SIG-M5 (cell line): ENCODE measurements around the gene GIPC1.
A peak's percentile ranks its signal among the peaks of the same experiment; 100 is the strongest.
"Not testable (repeated sequence)": the region's sequence is repeated elsewhere in the genome, so short reads cannot be mapped to it uniquely, and the experiment has no call there.

ENCODE experiments used
- DNase-seq: peaks from one replicate; lab custom pipeline; 2025; lab: John Stamatoyannopoulos, UW

GIPC1 gene, protein sequence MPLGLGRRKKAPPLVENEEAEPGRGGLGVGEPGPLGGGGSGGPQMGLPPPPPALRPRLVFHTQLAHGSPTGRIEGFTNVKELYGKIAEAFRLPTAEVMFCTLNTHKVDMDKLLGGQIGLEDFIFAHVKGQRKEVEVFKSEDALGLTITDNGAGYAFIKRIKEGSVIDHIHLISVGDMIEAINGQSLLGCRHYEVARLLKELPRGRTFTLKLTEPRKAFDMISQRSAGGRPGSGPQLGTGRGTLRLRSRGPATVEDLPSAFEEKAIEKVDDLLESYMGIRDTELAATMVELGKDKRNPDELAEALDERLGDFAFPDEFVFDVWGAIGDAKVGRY

DNA sequence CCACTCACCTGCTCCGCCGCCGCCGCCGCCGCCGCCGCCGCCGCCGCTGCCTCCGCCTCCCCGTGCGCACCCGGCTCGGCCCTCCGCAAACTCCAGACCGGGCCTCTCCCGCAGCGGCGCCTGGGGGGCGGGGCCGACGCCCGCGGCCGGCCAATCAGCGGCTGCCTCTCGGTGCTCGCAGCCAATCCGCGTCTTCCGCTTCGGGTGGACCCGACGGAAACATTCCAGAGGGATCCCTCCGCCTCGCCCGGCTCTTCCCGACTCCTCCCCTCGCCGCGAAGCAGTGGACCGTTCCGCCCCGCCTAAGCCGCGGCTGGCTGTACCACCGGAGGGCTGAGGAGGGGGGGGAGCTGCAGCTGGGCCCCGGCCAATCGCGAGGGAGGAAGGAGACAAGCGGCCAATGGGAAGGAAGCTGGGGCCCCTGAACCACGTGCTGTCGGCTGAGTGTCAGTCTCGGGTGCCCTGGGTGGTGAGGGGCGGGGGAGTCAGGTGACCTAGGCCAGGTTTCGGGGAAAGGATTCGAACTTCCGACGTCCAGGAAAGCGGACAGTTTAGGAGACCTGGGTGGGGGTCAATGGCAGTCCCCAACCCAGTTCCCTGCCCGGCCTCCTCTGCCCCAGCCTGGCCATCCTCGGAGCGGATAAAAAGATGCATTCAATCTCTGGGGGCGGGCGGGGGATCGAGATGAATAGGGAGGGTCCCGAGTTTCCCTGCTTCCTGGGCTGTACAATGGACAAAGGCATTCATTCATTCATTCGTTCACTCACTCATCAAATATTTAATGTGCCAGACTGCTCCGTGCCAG, at the start of gene GIPC1:
Gene GIPC1 (minus strand): TSS at position 99 of the 805 bp plus-strand sequence. CDS start 13,151 bp downstream, outside the sequence.
- no peak for DNase-seq

DNA sequence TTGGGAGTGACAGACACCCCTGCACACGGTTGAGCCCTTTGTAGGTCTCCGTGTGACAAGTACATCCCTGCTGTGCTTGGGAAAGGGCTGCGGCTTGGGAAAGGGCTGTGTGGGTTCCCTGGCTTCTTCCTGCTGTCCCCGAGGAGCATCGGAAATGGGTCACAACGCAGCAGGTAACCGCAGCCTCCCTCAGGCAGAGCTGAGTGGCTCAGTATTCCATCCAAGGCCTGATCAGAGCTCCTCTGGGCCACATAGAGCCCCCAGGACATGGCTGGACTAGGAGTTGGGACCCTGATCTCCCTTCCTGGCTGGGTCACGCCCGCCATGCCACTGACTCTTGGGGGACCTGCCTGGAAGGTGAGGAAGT, 49.8 kb upstream of the GIPC1 start:
- DNase-seq: no peak

DNA sequence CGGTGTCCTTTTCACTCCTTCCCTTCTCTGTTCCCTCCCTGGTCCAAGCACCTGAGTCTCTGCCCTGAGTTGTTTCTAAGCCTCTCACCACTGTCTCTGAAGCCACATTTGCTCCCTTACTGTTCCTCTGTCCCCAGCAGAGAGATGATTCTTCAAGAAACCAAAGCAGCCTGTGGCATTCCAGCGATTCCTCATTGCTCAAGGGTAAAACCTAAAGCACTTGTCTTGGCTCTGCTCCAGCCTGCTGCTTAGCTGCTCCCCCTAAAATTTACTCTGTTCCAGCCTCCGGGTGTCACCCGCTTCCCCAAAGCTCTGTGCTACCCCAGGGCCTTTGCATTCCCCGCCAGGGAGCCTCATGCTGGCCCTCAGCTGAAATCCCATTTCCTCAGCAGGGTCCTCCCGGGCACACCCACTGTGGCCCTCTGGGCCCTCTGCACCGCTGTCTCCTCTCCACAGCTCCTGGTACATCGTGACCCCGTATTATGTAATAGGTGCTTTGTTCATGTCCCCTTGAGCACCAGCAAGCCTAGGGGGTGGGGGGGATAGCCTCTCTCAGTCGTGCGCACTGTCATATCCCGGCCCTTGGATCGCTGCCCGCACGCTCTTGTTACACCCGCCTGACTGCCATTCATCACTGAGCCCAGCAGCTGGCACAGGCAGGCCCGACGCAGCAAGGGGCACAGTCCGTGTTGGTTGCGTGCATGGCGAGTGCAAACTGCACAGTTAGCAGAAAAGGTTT, 49.2 kb upstream of the GIPC1 start:
- DNase-seq: no peak

DNA sequence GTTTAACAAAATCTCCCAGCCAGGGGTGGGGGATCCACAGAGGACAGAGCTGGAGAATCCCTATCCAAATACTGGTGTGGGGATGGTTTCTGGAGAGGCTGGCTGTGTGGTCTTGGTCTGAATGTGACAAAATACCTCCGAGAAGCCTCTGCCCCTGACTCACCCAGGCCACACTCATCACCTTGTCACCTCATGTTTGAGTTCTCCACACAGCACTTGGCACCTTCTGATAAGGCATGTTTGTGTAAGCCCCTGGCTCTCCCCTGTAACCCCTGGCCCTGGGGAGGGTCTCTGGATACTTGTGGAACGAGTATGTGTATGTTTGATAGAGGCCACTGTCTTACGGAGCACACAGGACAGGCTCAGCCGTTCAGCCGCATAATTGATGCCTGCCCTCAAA, 48.1 kb upstream of the GIPC1 start:
- no peak for DNase-seq

DNA sequence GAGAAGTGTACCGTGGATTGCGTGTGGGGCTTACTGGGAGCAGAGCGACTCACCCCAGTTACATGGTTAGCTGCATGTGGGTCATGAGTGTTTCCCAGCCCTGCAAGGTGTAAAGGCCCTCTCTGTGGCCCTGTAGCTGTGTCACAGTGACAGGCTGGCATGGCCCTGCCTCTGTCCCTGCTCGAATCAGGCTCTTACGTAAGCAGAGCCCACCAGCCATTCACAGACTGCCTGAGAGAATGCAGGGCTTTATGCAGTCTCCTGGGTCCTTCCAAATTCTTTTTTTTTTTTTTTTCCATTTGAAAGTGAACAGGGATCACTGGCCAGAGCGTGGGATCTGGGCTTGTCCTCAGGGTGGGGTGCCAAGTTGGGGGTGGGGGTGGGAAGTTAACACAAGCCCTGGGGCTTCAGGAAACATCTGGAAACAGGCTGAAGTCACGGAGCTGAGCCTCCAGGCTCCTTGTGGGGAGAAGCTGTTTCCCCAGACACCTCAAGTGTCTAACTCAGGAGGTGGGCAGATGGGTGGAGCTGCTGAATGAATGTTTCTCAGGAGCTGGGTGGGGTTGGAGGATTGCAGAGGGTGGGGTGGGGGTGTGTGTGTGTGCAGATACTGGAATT, 46.9 kb upstream of the GIPC1 start:
- no peak for DNase-seq

DNA sequence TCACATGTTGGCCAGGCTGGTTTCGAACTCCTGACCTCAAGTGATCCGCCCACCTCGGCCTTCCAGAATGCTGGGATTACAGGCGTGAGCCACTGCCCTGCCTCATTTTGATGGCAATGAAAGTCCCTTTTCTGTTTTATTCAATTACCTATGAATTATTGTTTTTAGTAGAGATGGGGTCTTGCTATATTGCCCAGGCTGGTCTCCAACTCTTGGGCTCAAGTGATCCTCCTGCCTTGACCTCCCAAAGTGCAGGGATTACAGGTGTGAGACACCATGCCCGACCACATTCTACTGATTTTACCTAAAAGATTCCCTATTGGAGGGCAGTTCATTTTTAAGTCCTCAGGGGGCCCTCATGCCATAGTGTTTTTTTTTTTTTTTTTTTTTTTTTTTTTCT, 46.1 kb upstream of the GIPC1 start:
- not testable (repeated sequence) for DNase-seq

DNA sequence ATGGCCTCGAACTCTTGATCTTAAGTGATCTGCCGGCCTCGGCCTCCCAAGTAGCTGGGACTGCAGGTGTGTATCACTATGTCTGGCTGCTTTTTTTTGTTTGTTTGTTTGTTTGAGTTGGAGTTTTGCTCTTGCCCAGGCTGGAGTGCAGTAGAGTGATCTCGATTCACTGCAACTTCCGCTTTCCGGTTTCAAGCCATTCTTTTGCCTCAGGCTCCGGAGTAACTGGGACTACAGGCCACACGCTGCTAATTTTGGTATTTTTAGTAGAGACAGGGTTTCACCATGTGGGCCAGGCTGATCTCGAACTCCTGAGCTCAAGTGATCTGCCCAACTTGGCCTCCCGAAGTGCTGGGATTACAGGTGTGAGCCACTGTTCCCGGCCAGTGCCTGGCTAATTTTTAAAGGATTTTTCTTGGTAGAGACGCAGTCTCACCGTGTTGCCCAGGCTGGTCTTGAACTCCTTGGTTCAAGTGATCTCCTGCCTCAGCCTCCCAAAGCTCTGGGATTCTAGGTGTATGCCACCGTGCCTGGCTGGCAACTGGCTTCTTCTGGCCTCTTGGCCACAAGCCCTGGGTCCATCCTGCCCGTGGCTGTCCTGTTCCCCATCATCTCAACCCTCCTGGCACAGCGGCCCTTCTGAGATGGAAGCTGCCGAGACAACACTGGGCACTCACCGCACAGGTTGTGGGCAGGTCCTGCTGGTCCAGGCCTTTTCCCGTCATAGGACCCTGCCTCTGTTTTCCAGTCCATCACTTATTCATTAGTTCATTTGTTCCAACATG, 45.0 kb upstream of the GIPC1 start:
- no peak for DNase-seq

DNA sequence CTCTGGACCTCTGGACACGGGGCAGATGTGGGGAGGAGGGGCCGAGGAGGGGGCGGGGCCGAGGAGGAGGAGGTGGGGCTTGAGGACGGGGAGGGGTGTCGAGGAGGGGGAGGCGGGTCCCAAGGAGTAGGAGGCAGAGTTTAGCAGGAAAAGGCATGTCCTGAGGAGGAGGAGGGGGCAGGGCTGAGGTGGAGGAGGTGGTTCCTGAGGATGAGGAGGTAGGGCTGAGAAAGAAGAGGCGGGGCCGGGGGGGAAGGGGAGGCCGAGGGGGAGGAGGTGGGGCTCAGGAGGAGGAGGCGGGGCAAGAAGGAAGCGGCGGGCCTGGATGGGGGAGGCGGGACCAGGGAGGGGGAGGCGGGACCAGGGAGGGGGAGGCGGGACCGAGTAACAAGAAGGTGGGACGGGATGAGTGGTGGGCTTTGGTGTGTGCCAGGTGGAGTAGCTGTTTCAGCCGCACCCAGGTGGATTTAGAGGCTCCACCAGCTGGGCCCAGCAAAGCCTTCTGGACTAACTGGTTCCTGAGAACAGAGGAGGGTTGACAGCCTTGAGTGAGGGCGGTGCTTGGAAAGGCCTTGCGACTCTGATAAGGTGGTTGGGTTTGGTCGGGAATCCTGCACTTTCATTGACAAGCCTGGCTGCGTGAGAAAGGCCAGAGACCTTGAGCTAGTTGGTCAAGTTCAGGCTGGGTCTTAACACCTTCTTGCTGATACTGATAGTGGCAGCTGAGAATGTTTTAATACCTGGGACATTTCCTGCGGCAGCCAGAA, 41.2 kb upstream of the GIPC1 start:
- DNase-seq: no peak

DNA sequence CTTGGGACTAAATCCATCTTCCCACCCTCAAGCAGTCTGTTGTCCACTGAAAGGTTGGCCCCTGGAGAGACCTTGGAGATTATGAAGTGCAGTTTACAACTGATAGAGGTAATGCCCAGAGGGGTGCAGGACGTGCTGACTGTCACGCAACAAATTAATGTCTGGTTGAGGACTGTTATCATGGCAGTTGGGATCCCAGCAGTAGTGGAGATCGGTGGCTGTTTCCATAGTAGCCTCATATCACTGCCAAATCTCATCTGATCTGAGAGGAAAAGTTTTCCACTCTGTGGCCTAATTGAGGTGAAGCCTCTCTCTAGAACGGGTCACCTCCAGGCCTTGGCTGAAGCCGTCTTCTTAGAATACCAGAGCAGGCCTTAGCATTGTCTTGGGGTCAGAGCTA, 37.5 kb upstream of the GIPC1 start:
- no peak for DNase-seq

DNA sequence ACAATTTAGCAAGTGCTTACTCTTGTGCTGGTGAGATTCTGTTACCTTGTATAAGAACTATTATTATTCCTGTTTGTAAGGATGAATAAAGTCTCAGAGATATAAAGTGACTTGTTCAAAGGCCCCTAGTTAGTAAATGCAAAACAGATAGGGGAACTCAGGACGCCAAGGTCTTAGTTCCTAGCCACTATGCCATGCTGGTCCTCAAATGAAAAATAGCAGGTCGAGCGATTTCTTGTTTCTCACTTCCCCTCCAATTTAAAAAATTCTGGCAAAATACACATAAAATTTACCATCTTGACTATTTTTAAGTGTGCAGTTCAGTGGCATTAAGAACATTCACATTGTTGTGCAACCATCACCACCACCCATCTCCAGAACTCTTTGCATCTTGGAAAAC, 34.6 kb upstream of the GIPC1 start:
- DNase-seq: no peak

DNA sequence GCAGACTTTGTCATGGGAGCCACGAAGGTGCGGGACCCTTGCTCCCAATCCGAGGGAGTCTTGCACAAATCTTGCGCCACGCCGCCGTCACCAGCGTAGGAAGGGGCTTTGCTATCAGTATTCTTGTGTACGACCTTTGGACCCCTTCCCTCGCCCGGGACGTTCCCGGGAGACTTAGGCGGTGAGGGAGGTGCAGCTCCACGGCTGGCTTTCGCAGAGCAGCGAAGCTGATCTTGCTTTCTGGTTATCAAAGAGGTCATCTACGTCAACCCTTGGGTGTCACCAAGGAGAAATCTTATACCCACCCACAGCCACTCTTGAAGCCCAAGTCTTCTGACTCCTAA, 34.0 kb upstream of the GIPC1 start:
- DNase-seq: no peak

DNA sequence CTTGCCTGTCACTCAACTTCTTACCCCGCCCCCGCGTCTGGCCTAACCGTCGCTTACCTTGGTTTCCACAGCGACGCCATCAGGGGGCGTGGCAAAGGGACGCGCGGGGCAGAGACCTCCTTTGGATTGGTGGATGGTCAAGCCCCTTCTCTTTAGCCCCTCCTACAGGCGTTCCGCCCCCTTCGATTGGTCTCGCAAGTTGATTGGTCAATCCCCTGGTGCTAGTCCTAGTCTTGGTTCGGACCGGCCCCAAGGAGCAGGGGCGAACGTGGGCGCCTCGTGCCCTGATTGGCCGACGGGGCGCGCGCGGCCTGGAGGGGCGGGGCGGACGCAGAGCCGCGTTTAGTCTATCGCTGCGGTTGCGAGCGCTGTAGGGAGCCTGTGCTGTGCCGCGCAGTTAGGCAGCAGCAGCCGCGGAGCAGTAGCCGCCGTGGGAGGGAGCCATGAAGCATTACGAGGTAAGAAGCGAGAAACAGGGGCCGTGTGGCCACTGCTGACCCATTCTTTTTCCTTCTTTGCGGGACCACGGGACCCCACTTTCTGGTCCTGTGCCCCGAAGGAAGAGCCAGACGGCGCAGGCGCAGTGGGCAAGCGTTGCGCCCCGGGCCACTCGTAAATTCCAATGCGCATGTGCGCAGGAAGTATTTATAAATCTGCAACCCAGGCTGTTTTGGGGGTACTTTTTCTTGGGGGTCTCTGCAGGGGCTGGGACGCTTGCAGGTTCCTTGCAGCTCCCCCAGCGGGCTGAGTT, 33.5 kb upstream of the GIPC1 start, which contains the start of gene TECR:
Gene TECR (plus strand): TSS at position 341 of the 751 bp plus-strand sequence. CDS start 103 bp downstream, at position 444.
- peak; percentile 95 for DNase-seq

DNA sequence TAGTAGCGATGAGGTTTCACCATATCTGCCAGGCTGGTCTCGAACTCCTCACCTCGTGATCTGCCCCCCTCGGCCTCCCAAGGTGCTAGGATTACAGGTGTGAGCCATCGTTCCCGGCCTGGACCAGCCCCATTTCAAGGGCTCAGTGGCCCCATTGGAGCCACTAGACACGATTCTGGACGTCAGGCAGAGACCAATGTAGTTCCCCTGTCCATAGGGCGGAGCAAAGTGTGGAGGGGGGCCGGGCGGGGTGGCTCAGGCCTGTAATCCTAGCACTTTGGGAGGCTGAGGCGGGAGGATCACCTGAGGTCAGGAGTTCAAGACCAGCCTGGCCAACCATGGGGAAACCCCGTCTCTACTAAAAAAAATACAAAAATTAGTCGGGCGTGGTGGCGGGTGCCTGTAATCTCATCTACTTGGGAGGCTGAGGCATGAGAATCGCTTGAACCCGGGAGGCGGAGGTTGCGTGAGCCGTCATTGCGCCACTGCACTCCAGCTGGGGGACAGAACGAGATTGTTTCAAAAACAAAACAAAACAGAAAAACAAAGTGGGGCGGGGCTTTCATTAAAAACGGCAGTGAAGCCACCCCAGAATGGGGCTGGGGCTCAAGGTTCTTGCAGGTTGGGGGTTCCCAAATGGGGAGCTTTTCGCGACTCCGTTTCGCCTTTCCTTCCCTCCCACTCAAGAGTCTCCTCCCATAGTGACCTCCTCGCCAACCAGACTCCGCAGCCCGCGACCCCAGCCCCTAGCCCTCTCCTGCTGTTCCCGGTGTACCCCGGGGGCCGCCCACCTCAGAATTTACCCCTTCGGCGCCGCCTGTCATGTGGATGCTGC, 32.7 kb upstream of the GIPC1 start:
- DNase-seq: no peak

DNA sequence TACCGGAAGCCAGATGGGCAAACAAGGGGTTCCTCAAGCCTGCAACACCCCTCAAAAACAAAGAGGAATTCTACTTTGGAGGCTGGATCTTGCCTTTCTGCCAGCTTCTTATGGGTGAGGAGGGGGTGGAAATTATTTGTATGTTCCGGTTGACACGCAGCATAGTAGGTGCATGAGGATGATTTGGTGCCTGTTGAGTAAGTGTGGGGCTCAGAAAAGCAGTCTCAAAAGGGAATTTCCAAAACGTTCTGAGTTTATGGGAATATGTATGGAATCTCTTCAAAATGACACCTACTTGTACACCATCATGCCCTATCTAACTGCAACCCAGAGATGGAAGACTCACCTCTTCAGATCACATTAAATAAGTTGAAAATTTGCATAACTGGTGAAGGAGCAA, 30.5 kb upstream of the GIPC1 start:
- DNase-seq: no peak

DNA sequence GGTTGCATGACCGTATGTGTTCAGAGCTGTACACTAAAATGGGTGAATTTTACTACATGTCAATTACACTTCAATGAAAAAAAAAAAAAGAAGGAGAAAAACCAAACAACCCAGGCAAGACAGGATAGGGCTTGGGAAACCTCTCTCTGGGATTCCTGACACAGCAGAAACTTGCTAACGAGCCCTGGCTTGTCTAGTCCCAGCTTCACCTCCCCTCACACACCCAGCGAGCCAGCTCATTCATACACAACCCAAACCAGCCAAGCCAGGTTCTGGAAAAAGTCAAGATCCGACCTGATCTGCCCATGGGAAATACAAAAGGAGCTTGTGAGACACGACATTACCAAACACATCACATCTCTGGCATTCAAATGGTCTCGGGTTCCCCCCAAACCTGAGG, 29.8 kb upstream of the GIPC1 start:
- no peak for DNase-seq

DNA sequence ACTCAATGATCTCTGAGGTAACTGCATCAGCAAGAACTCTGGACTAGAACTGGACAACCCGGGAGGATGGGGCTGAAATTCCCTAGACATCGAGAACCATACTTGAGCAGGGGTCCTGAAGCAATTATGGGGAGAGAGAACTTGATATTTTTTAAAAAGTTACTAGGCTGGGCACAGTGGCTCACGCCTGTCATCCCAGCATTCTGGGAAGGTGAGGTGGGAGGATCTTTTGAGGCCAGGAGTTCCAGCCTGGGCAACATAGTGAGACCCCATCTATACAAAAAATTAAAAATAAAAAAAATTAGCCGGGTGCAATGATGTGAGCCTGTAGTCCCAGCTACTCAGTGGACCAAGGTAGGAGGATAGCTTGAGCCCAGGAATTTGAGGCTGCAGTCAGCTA, 24.6 kb upstream of the GIPC1 start:
- DNase-seq: no peak

DNA sequence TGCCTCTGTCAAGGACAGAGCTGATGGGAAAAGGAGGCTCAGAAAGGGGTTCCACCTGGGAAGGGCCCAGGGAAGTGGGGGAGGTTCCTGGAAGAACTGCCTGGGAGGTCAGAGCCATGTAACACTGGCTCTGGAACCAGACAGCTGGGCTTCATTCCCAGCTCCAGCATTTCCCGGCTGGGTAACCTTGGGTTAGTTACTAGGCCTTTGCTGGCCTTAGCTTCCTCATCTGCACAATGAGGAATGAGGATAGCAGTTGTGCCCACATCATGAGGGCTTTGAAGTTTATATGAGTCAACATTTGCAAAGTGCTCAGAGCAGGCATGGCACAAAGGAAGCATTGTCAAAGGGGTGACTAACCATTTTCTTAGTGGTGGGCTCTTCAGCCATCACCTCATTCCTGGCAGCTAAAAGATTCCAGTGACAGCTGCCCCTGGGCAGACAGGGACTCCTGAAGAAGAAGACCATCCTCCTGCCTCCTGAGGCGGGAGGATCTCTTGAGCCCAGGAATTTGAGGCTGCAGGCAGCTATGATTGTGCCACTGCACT, 24.0 kb upstream of the GIPC1 start:
- no peak for DNase-seq

DNA sequence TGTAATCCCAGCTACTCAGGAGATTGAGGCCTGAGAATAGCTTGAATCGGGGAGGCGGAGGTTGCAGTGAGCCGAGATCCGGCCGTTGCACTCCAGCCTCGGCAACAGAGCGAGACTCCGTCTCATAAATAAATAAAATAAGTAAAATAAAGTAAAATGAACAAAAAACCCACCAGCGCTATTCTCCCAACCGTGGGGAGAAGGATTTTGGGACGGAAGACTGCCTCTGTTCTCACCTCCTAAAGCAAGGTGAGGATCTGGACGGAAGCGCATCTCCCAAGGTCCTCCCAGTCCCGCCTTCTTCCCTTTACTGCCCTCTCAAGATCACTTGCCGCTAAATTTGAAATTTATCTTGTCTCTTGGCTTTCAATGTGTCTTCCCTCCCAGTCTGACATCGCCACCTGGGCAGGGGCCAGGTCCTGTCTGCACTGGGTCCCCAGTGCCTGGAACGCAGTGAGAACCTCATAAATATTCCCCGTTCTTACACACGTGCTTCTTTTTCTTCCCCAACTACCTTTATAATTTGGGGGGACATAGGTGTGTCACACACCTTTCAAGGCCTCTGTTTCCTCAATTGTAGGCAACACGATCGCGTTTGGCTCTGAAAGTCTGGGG, 23.4 kb upstream of the GIPC1 start:
- DNase-seq: no peak
